HG03280 (cell line): ENCODE results near the gene MMP19.
"Not testable (repeated sequence)": the region's sequence is repeated elsewhere in the genome, so short reads cannot be mapped to it uniquely, and the experiment has no call there.

Experiments
- ATAC-seq: cut with Tn5 transposase; IDR thresholded peaks from one replicate; pipeline ENCODE4 v1.9.1; 2021; ENCODE audit warnings: mild to moderate bottlenecking, moderate library complexity; ENCODE audit not compliant: unreplicated experiment

Gene MMP19

DNA sequence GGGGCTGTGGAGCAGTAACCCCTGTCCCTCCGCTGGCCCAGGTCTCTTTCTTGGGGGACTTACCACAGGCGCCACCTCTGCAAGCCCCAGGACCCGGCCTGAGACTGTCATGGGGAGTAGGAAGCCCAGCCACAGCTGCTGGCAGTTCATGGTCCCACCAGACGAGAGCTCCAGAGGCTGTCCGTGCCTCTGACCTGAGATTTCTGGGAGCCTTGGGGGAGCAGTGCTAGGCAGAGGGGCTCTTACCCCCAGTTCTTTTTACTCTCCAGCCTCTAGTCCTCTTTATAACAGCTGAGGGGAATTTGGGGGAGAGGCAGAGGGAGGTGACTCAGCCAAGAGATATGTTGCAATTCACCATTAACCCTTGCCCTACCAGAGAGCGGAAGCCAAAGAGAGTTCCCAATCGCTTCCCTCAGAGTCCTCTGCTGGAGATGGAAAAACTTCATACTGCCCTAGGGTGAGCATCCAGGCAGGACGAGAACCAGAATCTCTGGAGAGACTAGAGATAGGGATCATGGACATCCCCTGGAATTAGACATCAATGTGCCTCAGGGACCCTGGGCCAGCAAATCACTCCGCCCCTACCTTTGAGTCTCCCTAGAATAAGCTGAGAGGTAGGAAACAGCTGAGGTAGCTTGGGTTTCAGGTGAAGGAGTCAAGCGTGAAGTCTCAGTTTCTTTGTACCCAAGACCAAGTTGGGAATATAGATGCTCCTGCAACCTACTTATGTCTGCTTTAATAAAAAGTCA is at the start of gene MMP19:
TSS of gene MMP19 (minus strand) at position 256 of the 749 bp plus-strand sequence. CDS start at position 150, 106 bp downstream.
- ATAC-seq = no peak

DNA sequence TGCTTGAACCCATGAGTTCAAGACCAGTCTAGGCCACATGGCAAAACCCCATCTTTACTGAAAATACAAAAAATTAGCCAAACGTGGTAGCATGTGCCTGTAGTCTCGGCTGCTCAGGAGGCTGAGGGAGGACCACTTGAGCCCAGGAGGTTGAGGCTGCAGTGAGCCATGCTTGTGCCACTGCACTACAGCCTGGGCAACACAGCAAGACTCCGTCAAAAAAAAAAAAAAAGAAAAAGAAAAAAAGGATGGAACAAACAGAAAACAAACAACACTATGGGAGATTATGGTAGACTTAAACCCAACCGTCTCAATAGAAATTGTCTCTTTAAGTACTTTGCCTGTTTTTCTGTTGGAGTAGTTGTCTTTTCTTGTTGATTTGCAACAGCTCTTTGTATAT is 48.6 kb upstream of the MMP19 start:
- ATAC-seq = no peak

DNA sequence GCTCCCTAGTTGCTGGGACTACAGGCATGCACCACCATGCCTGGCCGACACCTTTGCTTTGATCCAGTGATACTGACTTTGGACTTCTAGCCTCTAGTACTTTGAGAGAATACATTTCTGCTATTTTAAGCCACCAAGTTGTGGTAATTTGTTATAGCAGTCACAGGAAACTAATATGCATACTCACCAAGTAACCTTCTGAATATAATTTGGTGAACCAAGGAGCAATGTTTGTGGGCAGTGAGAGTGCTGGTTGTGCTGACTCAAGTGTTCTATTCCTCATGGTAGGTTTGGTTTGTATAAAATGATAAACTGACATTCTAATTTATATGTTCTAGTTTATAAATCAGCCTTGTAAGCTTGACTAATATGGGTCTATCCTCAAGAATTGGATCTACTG is 42.4 kb upstream of the MMP19 start:
- no peak for ATAC-seq

DNA sequence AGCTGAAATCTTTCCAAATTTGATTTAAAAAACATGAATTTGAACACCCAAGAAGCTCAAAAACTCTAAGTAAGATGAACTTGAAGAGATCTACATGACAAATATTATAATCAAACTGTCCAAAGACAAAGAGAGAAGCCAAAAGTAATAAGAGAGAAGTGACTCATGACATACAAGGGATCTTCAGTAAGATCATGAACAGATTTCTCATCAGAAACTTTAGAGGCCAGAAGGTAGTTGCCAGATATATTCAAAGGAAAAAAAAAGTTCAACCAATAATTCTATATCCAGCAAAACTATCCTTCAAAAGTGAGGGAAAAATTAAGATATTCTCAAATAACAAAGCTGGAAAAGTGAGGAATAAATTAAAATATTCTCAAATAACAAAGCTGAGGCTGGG is 35.1 kb upstream of the MMP19 start:
- no peak for ATAC-seq

GRCh38 chr12:55875704-55876467 is 33.1 kb upstream of the MMP19 start:
- no peak for ATAC-seq

DNA sequence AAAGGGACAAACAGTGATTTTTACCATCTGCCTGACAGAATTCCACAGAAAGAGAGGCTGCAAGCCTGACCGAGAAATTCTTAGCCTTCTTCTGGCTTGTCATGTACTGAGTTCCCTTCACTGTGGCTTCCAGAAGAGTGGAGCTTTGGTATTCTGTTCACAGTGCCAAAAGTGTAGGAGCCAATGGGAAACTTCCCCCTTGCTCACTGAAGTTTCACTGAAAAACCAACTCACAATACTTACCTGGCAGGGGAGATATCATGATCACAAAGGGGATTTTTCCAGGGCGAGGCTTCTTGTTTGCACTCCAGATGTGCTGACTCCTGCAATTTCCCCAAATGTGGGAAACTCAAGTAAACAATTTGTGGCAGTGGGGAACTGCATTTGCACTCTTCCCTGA is 31.7 kb upstream of the MMP19 start:
- no peak for ATAC-seq

DNA sequence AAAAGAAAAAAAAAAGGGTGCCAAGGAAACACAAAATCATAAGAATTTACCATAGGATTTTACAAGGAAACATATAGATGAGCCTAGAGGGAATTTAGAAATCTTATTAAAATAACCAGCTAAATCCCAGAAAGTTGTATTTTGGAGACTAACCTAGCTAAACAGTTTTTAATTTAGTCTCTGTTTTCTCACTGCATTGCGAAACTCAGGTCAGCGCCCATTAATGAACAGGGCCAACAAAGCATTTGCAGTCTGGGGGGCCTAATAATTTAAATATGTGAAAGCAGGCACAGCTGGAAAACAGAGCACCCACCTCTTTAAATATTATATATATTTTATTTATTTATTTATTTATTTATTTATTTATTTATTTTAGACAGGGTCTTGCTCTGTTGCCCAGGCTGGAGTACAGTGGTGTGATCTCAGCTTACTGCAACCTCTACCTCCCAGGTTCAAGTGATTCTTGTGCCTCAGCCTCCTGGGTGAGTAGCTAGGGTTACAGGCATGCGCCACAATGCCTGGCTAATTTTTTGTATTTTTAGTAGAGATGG is 23.8 kb upstream of the MMP19 start:
- not testable (repeated sequence) for ATAC-seq

GRCh38 chr12:55865327-55865726 is 22.6 kb upstream of the MMP19 start:
- ATAC-seq = no peak

DNA sequence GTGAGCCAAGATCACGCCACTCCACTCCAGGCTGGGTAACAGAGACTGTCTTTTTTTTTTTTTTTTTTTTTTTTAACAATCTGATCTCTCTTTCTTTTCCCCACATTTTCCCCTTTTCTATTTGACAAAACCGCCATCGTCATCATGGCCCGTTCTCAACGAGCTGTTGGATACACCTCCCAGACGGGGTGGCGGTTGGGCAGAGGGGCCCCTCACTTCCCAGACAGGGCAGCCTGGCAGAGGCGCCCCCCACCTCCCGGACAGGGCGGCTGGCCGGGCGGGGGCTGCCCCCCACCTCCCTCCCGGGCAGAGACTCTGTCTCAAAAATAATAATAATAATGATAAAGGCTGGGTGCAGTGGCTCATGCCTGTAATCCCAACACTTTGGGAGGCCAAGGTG is 20.2 kb upstream of the MMP19 start:
- ATAC-seq = not testable (repeated sequence)

- no peak for ATAC-seq
Measured at GRCh38 chr12:55862286-55862685, 19.6 kb upstream of the MMP19 start.

- ATAC-seq = no peak
Measured at GRCh38 chr12:55861871-55862270, 19.1 kb upstream of the MMP19 start.

DNA sequence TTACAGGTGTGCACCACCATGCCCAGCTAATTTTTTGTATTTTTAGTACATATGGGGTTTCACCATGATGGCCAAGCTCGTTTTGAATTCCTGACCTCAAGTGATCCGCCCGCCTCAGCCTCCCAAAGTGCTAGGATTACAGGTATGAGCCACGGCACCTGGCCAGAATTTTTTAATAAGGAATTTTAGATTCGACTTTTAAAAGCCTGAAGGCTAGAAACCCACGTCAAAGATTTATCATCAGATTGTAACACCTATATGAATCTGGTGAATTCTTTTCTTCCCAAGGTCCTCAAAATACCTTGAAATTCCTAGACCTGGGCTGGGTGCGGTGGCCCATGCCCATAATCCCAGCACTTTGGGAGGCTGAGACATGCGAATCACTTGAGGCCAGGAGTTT is 18.7 kb upstream of the MMP19 start:
- ATAC-seq = no peak

DNA sequence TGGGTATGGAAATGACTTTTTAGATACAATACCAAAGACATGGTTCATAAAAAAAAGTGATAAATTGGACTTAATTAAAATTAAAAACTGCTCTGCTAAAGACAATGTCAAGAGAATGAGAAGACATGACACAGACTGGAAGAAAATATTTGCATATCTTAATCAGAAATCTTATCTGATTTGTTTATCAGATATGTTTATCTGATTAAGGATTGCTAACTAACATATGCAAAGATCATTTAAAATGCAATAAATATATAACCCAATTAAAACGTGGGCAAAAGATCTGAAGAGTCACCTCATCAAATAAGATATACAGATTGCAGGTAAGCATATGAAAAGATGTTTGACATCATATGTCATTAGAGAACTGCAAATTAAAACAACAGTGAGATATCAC is 10.0 kb upstream of the MMP19 start:
- no peak for ATAC-seq

DNA sequence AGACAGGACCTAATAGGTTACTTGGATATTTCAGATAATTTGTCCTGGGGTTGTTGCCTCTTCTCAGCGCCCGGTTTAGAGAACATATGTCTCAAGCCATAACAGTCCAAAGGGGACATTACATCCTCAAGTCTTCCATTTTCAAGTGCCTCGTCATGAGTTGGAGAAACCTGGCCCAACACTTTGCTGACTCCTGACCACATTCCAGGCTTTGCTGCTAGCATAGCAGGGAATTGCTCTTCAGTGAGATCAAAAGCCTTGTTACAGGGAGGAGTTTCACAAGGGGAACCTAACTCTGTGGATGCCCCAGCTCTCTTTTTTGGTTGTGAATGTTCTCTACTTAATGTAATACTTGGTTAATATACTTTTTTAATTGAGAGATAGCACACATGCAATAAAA is 8.2 kb upstream of the MMP19 start:
- no peak for ATAC-seq

- ATAC-seq = no peak
Measured at GRCh38 chr12:55850401-55850800, 7.7 kb upstream of the MMP19 start.

DNA sequence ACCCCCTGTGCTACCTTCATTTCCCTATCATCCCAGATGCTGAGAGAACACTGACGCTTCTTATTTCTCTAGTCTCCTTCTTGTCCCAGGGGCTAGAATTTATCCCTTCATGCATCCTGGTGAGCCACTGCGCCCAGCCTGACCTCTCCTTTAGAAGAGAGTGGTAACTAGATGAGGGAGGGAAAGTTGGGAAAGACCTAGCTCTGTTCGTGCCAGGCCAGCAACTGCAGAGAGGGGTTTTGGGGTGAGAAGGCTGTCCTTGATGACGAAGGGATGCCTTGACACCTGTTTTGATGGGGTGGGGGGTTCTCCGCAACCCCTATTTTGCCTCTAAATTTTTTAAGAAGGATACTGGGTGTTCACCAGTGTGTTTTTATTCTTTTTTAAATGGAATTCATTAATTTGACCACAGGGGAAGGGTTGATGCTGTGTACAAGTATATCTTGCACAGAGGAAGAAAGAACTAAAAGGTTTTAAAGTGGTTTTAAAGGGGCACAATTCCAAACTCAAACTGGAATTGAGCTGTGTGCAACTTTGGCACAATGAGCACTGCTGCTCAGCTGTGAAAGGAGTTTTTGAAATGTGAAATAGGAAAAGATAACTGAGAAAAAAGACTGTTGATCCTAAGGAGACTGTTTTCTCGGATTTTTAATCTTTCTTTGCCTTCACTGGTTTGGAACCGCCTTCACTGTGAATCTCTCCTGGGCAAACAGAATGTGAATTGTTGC is 7.0 kb upstream of the MMP19 start:
- no peak for ATAC-seq

GRCh38 chr12:55847603-55848291 is 5.0 kb upstream of the MMP19 start:
- no peak for ATAC-seq

DNA sequence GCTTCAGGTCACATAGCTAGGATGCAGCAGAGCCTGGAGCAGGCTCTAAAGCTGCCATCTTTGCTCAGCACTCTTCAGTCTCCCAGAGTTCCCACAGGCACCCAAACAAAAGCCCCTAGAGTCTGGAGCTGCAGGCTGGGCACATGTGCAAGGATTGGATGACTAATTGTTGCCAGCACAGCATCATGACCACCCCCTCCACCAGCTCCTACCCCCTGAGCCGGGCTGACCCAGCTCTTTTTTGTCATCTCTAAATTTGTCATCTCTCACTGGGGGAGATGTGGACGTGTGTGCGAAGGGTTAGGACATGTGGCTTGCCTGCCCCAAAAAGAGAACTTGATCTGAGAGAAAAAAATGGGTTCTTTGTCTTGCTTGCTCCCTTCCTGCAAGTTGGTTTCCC is 4.3 kb upstream of the MMP19 start:
- no peak for ATAC-seq

DNA sequence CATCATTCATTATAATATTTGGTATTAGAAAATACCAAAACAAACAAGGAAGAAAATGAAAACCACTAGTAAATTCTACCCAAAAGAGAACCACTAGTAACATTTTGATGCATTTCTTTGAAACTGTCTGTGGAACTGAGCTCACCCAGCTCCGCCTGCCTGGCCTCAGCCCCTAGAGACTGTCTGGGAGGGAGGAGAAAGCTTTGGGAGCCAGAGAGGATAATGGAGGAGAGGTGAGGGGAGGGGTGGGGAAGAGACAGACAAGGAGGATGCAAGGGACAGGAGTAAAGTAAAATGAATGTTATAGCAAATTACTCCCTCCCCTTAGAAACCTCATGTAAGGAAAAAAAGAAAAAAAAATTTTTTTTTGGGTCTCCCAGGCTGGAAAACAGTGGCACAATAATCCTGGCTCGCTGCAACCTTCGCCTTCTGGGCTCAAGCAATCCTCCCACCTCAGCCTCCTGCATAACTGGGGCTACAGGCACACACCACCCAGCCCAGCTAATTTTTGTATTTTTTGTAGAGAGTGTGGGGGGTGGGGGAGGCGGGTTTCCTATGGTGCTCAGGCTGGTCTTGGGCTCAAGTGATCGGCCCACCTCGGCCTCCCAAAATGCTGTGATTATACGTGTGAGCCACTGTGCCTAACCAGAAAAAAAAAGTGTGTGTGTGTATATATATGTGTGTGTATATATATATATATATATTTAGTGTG is 3.2 kb upstream of the MMP19 start:
- no peak for ATAC-seq

- no peak for ATAC-seq
Measured at GRCh38 chr12:55845361-55845760, 2.6 kb upstream of the MMP19 start.
